GM12878 (cell line): ENCODE results near the gene PRG2. TPM values are rescaled to one million over a fixed set of nuclear protein-coding genes. Genes with fewer than 3 reads are reported as not detected.
A peak's percentile ranks its signal among the peaks of the same experiment; 100 is the strongest.

Experiments
- ATAC-seq: fragments of 200-7000 bp; cut with Tn5 transposase; 3 replicates; pipeline ENCODE4 v1.9.1; 2020; ENCODE audit warnings: mild to moderate bottlenecking, moderate library complexity
- BruUV-seq: library from RNA; stranded (reverse); fragments of 400-500 nt; replicated peaks from 2 replicates; lab custom pipeline; 2021; lab: Mats Ljungman, UMichigan
- CTCF ChIA-PET: fragments of 300-600 bp; sonication (Branson Sonifier 250); formaldehyde crosslinking; extraction: SDS; loops from one replicate; lab custom pipeline; 2021; ENCODE audit warnings: inconsistent platforms; lab: Yijun Ruan, JAX
- POLR2A ChIA-PET: fragments of 350-600 bp; formaldehyde crosslinking; extraction: SDS; loops from one replicate; lab custom pipeline; 2021; ENCODE audit warnings: inconsistent platforms; lab: Charles Lee
- RAD21 ChIA-PET: fragments of 300-600 bp; sonication (Branson Sonifier 250); formaldehyde crosslinking; loops from one replicate; lab custom pipeline; 2023; ENCODE audit warnings: antibody characterized with exemption; ENCODE audit not compliant: unreplicated experiment; lab: Charles Lee
- SMC1A ChIA-PET: fragments of 300-600 bp; sonication (Branson Sonifier 250); formaldehyde crosslinking; loops from one replicate; lab custom pipeline; 2023; ENCODE audit not compliant: unreplicated experiment, uncharacterized antibody; lab: Charles Lee
- DNase-seq: peaks from one replicate; pipeline ENCODE4 v3.0.0-alpha.2; 2011; ENCODE audit warnings: low read depth, low spot score
- FAIRE-seq: peaks from 3 replicates; lab custom pipeline; 2011; peaks lifted over from hg19 to GRCh38; lab: Jason Lieb, UNC
- H2AFZ ChIP-seq: 2 replicates; pipeline ENCODE4 v1.6.0; 2011; ENCODE audit warnings: low read depth, low read length, control low read depth; ENCODE audit not compliant: control insufficient read depth
- H3K27ac ChIP-seq: 2 replicates; pipeline ENCODE4 v1.5.1; 2011; ENCODE audit warnings: control low read depth; ENCODE audit not compliant: control insufficient read depth, insufficient read depth
- H3K27me3 ChIP-seq, 2 experiments: replicated peaks in 1 of 2; 2 replicates each; pipeline versions ENCODE4 v1.6.0 to v1.6.1; 2011; ENCODE audit warnings: low read length in 1 of 2; ENCODE audit not compliant: control insufficient read depth in 2 of 2, insufficient read depth in 2 of 2
- H3K36me3 ChIP-seq, 2 experiments: 2 replicates each; pipeline ENCODE4 v1.5.1; 2011; ENCODE audit warnings: low read length in 1 of 2; ENCODE audit not compliant: control insufficient read depth in 2 of 2, insufficient read depth in 2 of 2
- H3K4me1 ChIP-seq: 2 replicates; pipeline ENCODE4 v1.6.1; 2011; ENCODE audit warnings: mild to moderate bottlenecking, low read length, moderate library complexity, mixed read lengths; ENCODE audit not compliant: control insufficient read depth, insufficient read depth
- H3K4me2 ChIP-seq: 2 replicates; pipeline ENCODE4 v1.6.0; 2011; ENCODE audit warnings: control low read depth; ENCODE audit not compliant: control insufficient read depth, insufficient read depth
- H3K4me3 ChIP-seq: fragments of 200-600 bp; sonication (generic); 2 replicates; pipeline ENCODE4 v1.5.1; 2016
- H3K79me2 ChIP-seq: 2 replicates; pipeline ENCODE4 v1.6.0; 2011; ENCODE audit warnings: low read length; ENCODE audit not compliant: control insufficient read depth, insufficient read depth
- H3K9ac ChIP-seq: 2 replicates; pipeline ENCODE4 v1.8.0; 2011; ENCODE audit warnings: low read length, control low read depth, mixed read lengths; ENCODE audit not compliant: control insufficient read depth, insufficient read depth
- H3K9me3 ChIP-seq: replicated peaks from 3 replicates; pipeline ENCODE4 v1.5.1; 2011; ENCODE audit warnings: mild to moderate bottlenecking, low read length; ENCODE audit not compliant: control insufficient read depth, insufficient read depth
- H4K20me1 ChIP-seq: 2 replicates; pipeline ENCODE4 v1.6.0; 2011; ENCODE audit not compliant: control insufficient read depth, insufficient read depth
- CTCF ChIP-seq, 3 experiments: IDR thresholded peaks in 2 of 3; conservative IDR thresholded peaks in 1 of 3; 2 replicates each; pipeline ENCODE4 v1.5.1; 2011; ENCODE audit warnings: low read depth in 3 of 3, low read length in 3 of 3, mild to moderate bottlenecking in 3 of 3, control low read depth in 2 of 3, moderate library complexity in 2 of 3, inconsistent platforms in 1 of 3, mixed read lengths in 1 of 3; ENCODE audit not compliant: control insufficient read depth in 2 of 3, insufficient read depth in 1 of 3; ENCODE audit errors: extremely low read depth in 1 of 3
- IKZF1 ChIP-seq: fragments of 450-650 bp; conservative IDR thresholded peaks from 2 replicates; pipeline ENCODE4 v1.6.1; 2017; ENCODE audit warnings: antibody characterized with exemption, mild to moderate bottlenecking
- NRF1 ChIP-seq: conservative IDR thresholded peaks from 2 replicates; pipeline ENCODE4 v1.6.1; 2011; ENCODE audit warnings: mild to moderate bottlenecking, low read depth, low read length, improper control_type of control experiment
- RAD21 ChIP-seq: IDR thresholded peaks from 2 replicates; pipeline ENCODE4 v1.6.1; 2011; ENCODE audit warnings: mild to moderate bottlenecking, low read depth, low read length, moderate library complexity; ENCODE audit not compliant: insufficient read depth
- SMC3 ChIP-seq: IDR thresholded peaks from 2 replicates; pipeline ENCODE4 v1.6.1; 2011; ENCODE audit warnings: low read length, improper control_type of control experiment, borderline replicate concordance
- TBL1XR1 ChIP-seq: IDR thresholded peaks from 2 replicates; pipeline ENCODE4 v1.6.1; 2012; ENCODE audit warnings: low read depth, low read length, improper control_type of control experiment
- YY1 ChIP-seq: IDR thresholded peaks from 2 replicates; pipeline ENCODE4 v1.6.1; 2011; ENCODE audit warnings: low read depth, mild to moderate bottlenecking, low read length
- WGBS: methylation state at CpG from one replicate; pipeline ENCODE4 v1.1.6; 2016; ENCODE audit warnings: low lambda C conversion rate; ENCODE audit not compliant: insufficient replicate concordance, insufficient coverage; ENCODE audit errors: missing lambda C conversion rate; 5-methylcytosine and 5-hydroxymethylcytosine counted together
- in situ Hi-C: fragments of 300-500 bp; cut with MboI; formaldehyde crosslinking; loops from 9 replicates; pipeline ENCODE4 v1.14.3; 2018; ENCODE audit warnings: mixed read lengths
- intact Hi-C: fragments of 100-400 bp; cut with micrococcal nuclease; formaldehyde crosslinking; loops from one replicate; pipeline ENCODE4 v1.14.2; 2022; ENCODE audit not compliant: unreplicated experiment
- polyA plus RNA-seq, 11 experiments: library from polyadenylated mRNA; depleted of rRNA in 4 of 11; unstranded in 6 of 11; stranded (reverse) in 5 of 11; fragments of >200 nt; fragmentation: Nextera tagmentation in 4 of 11; fragmentation: Illumina TruSeq in 1 of 11; extraction: Ambion mirVana in 4 of 11; extraction: Trizol in 1 of 11; gene quantifications; 1 replicate in 1 of 11; 2 replicates in 10 of 11; pipeline versions ENCODE4 v1.2.1 to v1.2.3, GENCODE V29; 2011 to 2016; ENCODE audit warnings: inconsistent platforms in 2 of 11, missing spikeins in 2 of 11, low read depth in 1 of 11
- total RNA-seq, 4 experiments: library from RNA; depleted of rRNA in 3 of 4; stranded (reverse); fragments of >200 nt in 3 of 4; fragmentation: Illumina TruSeq in 1 of 4; extraction: Trizol in 1 of 4; gene quantifications; 2 replicates each; pipeline versions ENCODE4 v1.2.1 to v1.2.3, GENCODE V29; 2013 to 2021

PRG2 gene
- total and polyA plus RNA-seq, 10 of the 15 experiments (the other 5 are each of a cell fraction or from before 2014, with no cell fraction given) = 0.10 to 1.7 (median 0.56) TPM; not detected in 2

- no peaks in the 10 kb centered on the region for H4K20me1 ChIP-seq
- no peaks in the 10 kb centered on the region for H3K36me3 ChIP-seq
- RAD21 ChIA-PET = interaction anchor here (0.7 to 1.0 kb wide), 2 partner anchors 82 to 801 kb away, joined by 4 read pairs; no protein-coding TSS in a partner anchor
- TF ChIP-seq CTCF (IDR thresholded peaks at IDR 0.05 in 2 of 3, conservative IDR thresholded peaks at IDR 0.05 in 1 of 3; ENCODE audit: control insufficient read depth in 2 of 3, extremely low read depth in 1 of 3, insufficient read depth in 1 of 3, low read depth in 3 of 3, low read length in 3 of 3) = peak; percentile 72 to 94 (median 83)
- peak; percentile 36; the same call in 1 of the 2 replicates for TF ChIP-seq SMC3
- TF ChIP-seq RAD21 = 0 out of 2 replicates have a peak, but pooled peaks have one; percentile 8
- TF ChIP-seq NRF1 = no peak
- TF ChIP-seq IKZF1 = peak; percentile 34; the same call in 1 of the 2 replicates
- TF ChIP-seq TBL1XR1 = no peak
- 0 out of 2 replicates have a peak, but pooled peaks have one; percentile 41 for TF ChIP-seq YY1
- TF ChIP-seq, all 136 proteins: peak for 5
- H2AFZ ChIP-seq = no peak overlapping the region; the same call in 1 of the 2 replicates
- CTCF ChIA-PET = interaction anchor here (0.6 to 2.0 kb wide), 15 partner anchors 10 to 180 kb away, joined by 3 to 7 read pairs (median 4); partner anchors contain the start of genes SSRP1 and TIMM10
- SMC1A ChIA-PET = interaction anchor here (1.7 kb wide), 1 partner anchor 349 kb away, joined by 3 read pairs; no protein-coding TSS in a partner anchor
- H3K27me3 ChIP-seq = peaks cover 0 to 4% of the 10 kb centered on the region in 2 experiments; a peak in 2 of 4 replicates
- H3K4me3 ChIP-seq = no peak overlapping the region
- in situ Hi-C loops (loop anchor here (5.0 to 25.0 kb wide), 5 partner anchors 133 to 1238 kb away; partner anchors contain the start of genes LPXN, OR5B21, TIMM10 and ZFP91), intact Hi-C loops (loop anchor here (10.0 kb wide), 1 partner anchor 1155 kb away; the partner anchor contains the start of gene OR5B21)
- WGBS = 23% methylated on average over 30 of the region's 31 CpGs
- peak; percentile 83 for ATAC-seq
- H3K4me2 ChIP-seq = no peak overlapping the region
- no TSS peak for BruUV-seq
- no peaks in the 10 kb centered on the region for H3K79me2 ChIP-seq
- no peak overlapping the region for H3K9ac ChIP-seq
- FAIRE-seq = peak; percentile 23
- POLR2A ChIA-PET = interaction anchor here (0.6 to 0.8 kb wide), 4 partner anchors 95 to 1163 kb away, joined by 3 to 4 read pairs (median 3); no protein-coding TSS in a partner anchor
- DNase-seq = no peak
- H3K9me3 ChIP-seq = no peaks in the 10 kb centered on the region; the same call in 2 of the 3 replicates
- H3K27ac ChIP-seq = no peak overlapping the region
- no peaks in the 10 kb centered on the region; the same call in 1 of the 2 replicates for H3K4me1 ChIP-seq
Measured at GRCh38 chr11:57349491-57350274, 40.8 kb downstream of the PRG2 start.
